H9 (cell line): Measurements from ENCODE around the gene COTL1. TPM values are rescaled to one million over a fixed set of nuclear protein-coding genes. Genes with fewer than 3 reads are reported as not detected.

ENCODE experiments used
- DNase-seq: peaks from one replicate; pipeline ENCODE4 v3.0.0-alpha.2; 2017
- H2AFZ ChIP-seq: one replicate; pipeline ENCODE4 v1.6.1; 2013; ENCODE audit warnings: mild to moderate bottlenecking, low read length, control low read depth, moderate library complexity
- H2AK5ac ChIP-seq: 2 replicates; pipeline ENCODE4 v1.6.1; 2013; ENCODE audit warnings: low read length, control low read depth, mixed read lengths; ENCODE audit not compliant: insufficient read length
- H2BK120ac ChIP-seq: one replicate; pipeline ENCODE4 v1.6.1; 2013; ENCODE audit warnings: low read depth, mild to moderate bottlenecking, low read length, control low read depth, inconsistent platforms; ENCODE audit not compliant: poor library complexity, severe bottlenecking
- H2BK12ac ChIP-seq: 2 replicates; pipeline ENCODE4 v1.6.1; 2013; ENCODE audit warnings: low read length, control low read depth, mixed read lengths, low read depth; ENCODE audit not compliant: insufficient read length
- H2BK15ac ChIP-seq: 2 replicates; pipeline ENCODE4 v1.6.1; 2013; ENCODE audit warnings: low read depth, low read length, control low read depth
- H2BK20ac ChIP-seq: one replicate; pipeline ENCODE4 v1.6.1; 2013; ENCODE audit warnings: low read depth, mild to moderate bottlenecking, low read length, control low read depth, inconsistent platforms; ENCODE audit not compliant: poor library complexity, severe bottlenecking
- H2BK5ac ChIP-seq: 2 replicates; pipeline ENCODE4 v1.6.1; 2013; ENCODE audit warnings: low read length, control low read depth, mixed read lengths; ENCODE audit not compliant: insufficient read length
- H3K14ac ChIP-seq: 2 replicates; pipeline ENCODE4 v1.6.1; 2013; ENCODE audit warnings: low read length, control low read depth; ENCODE audit not compliant: insufficient read depth
- H3K18ac ChIP-seq: 2 replicates; pipeline ENCODE4 v1.6.1; 2013; ENCODE audit warnings: low read depth, mild to moderate bottlenecking, mixed read lengths, low read length, control low read depth; ENCODE audit not compliant: insufficient read length
- H3K23ac ChIP-seq: 2 replicates; pipeline ENCODE4 v1.6.1; 2013; ENCODE audit warnings: low read length, control low read depth, mixed read lengths, low read depth; ENCODE audit not compliant: insufficient read length
- H3K23me2 ChIP-seq: 2 replicates; pipeline ENCODE4 v1.6.1; 2013; ENCODE audit warnings: low read depth, mild to moderate bottlenecking, mixed read lengths, low read length, control low read depth; ENCODE audit not compliant: insufficient read length, poor library complexity, severe bottlenecking
- H3K27ac ChIP-seq: 2 replicates; pipeline ENCODE4 v1.5.1; 2013; ENCODE audit warnings: low read length, control low read depth, mixed read lengths, low read depth; ENCODE audit not compliant: insufficient read length
- H3K27me3 ChIP-seq: 2 replicates; pipeline ENCODE4 v1.6.1; 2013; ENCODE audit warnings: low read length, control low read depth, inconsistent platforms; ENCODE audit not compliant: insufficient read depth
- H3K4ac ChIP-seq: 2 replicates; pipeline ENCODE4 v1.6.1; 2013; ENCODE audit warnings: low read depth, mild to moderate bottlenecking, control low read depth, inconsistent platforms, low read length, moderate library complexity
- H3K4me1 ChIP-seq: 2 replicates; pipeline ENCODE4 v1.6.1; 2013; ENCODE audit warnings: low read length, control low read depth, inconsistent platforms; ENCODE audit not compliant: insufficient read depth
- H3K4me2 ChIP-seq: 2 replicates; pipeline ENCODE4 v1.6.1; 2013; ENCODE audit warnings: low read length, control low read depth, mixed read lengths; ENCODE audit not compliant: insufficient read length, insufficient read depth
- H3K56ac ChIP-seq: 2 replicates; pipeline ENCODE4 v1.6.1; 2013; ENCODE audit warnings: low read depth, mild to moderate bottlenecking, mixed read lengths, low read length, control low read depth; ENCODE audit not compliant: insufficient read length
- H3K79me1 ChIP-seq: 2 replicates; pipeline ENCODE4 v1.6.1; 2013; ENCODE audit warnings: low read depth, mild to moderate bottlenecking, moderate library complexity, low read length, control low read depth, inconsistent platforms; ENCODE audit not compliant: insufficient read depth, poor library complexity, severe bottlenecking
- H3K79me2 ChIP-seq: 2 replicates; pipeline ENCODE4 v1.6.1; 2013; ENCODE audit warnings: low read length, control low read depth, inconsistent platforms; ENCODE audit not compliant: insufficient read depth
- H3K9ac ChIP-seq: 2 replicates; pipeline ENCODE4 v1.6.1; 2013; ENCODE audit warnings: low read length, control low read depth, mixed read lengths; ENCODE audit not compliant: insufficient read length; ENCODE audit errors: extremely low read depth
- H3K9me3 ChIP-seq: one replicate; pipeline ENCODE4 v1.6.1; 2013; ENCODE audit warnings: low read depth, low read length, inconsistent platforms; ENCODE audit not compliant: control insufficient read depth
- H3T11ph ChIP-seq: one replicate; pipeline ENCODE4 v1.6.1; 2013; ENCODE audit warnings: mild to moderate bottlenecking, low read length, control low read depth, inconsistent platforms
- H4K20me1 ChIP-seq: one replicate; pipeline ENCODE4 v1.6.1; 2013; ENCODE audit not compliant: control insufficient read depth, insufficient read length, insufficient read depth
- H4K5ac ChIP-seq: 2 replicates; pipeline ENCODE4 v1.6.1; 2013; ENCODE audit warnings: low read depth, mild to moderate bottlenecking, mixed read lengths, low read length, control low read depth; ENCODE audit not compliant: insufficient read length
- H4K8ac ChIP-seq: replicated peaks from 2 replicates; pipeline ENCODE4 v1.6.1; 2013; ENCODE audit warnings: low read length, control low read depth, mixed read lengths, low read depth; ENCODE audit not compliant: insufficient read length
- H4K91ac ChIP-seq: 2 replicates; pipeline ENCODE4 v1.6.1; 2013; ENCODE audit warnings: low read depth, mild to moderate bottlenecking, moderate library complexity, mixed read lengths, low read length, control low read depth; ENCODE audit not compliant: insufficient read length
- H3K27ac Mint-ChIP-seq, 3 experiments: 2 replicates in 2 of 3; 3 replicates in 1 of 3; pipeline ENCODE4 v1.8.0; 2020 to 2021; ENCODE audit warnings: mixed read lengths in 3 of 3, mild to moderate bottlenecking in 1 of 3, moderate library complexity in 1 of 3
- H3K27me3 Mint-ChIP-seq: 2 replicates; pipeline ENCODE4 v1.8.0; 2021; ENCODE audit warnings: low read depth, mild to moderate bottlenecking, moderate library complexity, mixed read lengths
- H3K36me3 Mint-ChIP-seq, 3 experiments: 2 replicates in 2 of 3; 3 replicates in 1 of 3; pipeline ENCODE4 v1.8.0; 2020 to 2021; ENCODE audit warnings: low read depth in 3 of 3, mixed read lengths in 3 of 3; ENCODE audit not compliant: insufficient read depth in 1 of 3
- H3K4me1 Mint-ChIP-seq, 2 experiments: 2 replicates each; pipeline ENCODE4 v1.8.0; 2020; ENCODE audit warnings: mixed read lengths in 2 of 2
- H3K4me3 Mint-ChIP-seq, 2 experiments: 2 replicates in 1 of 2; 3 replicates in 1 of 2; pipeline ENCODE4 v1.8.0; 2020 to 2021; ENCODE audit warnings: mild to moderate bottlenecking in 2 of 2, mixed read lengths in 2 of 2, moderate library complexity in 1 of 2
- H3K9me3 Mint-ChIP-seq, 2 experiments: 2 replicates in 1 of 2; 3 replicates in 1 of 2; pipeline ENCODE4 v1.8.0; 2020; ENCODE audit warnings: mild to moderate bottlenecking in 2 of 2, mixed read lengths in 2 of 2, moderate library complexity in 1 of 2
- CTCF ChIP-seq: fragments of 200-600 bp; sonication (generic); conservative IDR thresholded peaks from 3 replicates; pipeline ENCODE4 v1.8.0; 2021; ENCODE audit warnings: antibody characterized with exemption, mild to moderate bottlenecking
- WGBS: extraction: QIAGEN DNeasy Blood & Tissue Kit; methylation state at CpG from one replicate; pipeline ENCODE4 v1.1.7; 2013; ENCODE audit warnings: missing lambda C conversion rate, low lambda C conversion rate, mixed read lengths; ENCODE audit not compliant: insufficient read length; ENCODE audit errors: extremely low coverage; 5-methylcytosine and 5-hydroxymethylcytosine counted together
- total RNA-seq: library from RNA; stranded (reverse); gene quantifications from 2 replicates; pipeline ENCODE4 v1.2.1, GENCODE V29; 2021

Gene COTL1
- total RNA-seq, 1 experiment from 2014 or later: 81.4 TPM

- H3K27me3 Mint-ChIP-seq: peaks cover 12% of the 10 kb centered on the region
- H4K5ac ChIP-seq: no peak overlapping the region
- H3K4me3 Mint-ChIP-seq: no peak overlapping the region; a peak in 2 of 5 replicates
Measured at GRCh38 chr16:84613408-84614072, 4.3 kb downstream of the COTL1 start.

More at GRCh38 chr16:84613408-84614072, 4.3 kb downstream of the COTL1 start:
- no peak overlapping the region for H2BK5ac ChIP-seq
- no peak overlapping the region for H3K14ac ChIP-seq
- H3T11ph ChIP-seq: no peak overlapping the region
- no peaks in the 10 kb centered on the region for H3K9me3 Mint-ChIP-seq
- H2BK120ac ChIP-seq: no peak overlapping the region
- no peak overlapping the region for H2AFZ ChIP-seq
- H3K27me3 ChIP-seq: peaks cover 3% of the 10 kb centered on the region; the same call in 1 of the 2 replicates
- H2BK20ac ChIP-seq: no peak overlapping the region
- H2BK12ac ChIP-seq: no peak overlapping the region
- peaks cover 4 to 16% (median 13%) of the 10 kb centered on the region in 3 experiments for H3K36me3 Mint-ChIP-seq
- H3K4me2 ChIP-seq: no peak overlapping the region
- H3K4me1 Mint-ChIP-seq: peaks cover 21 to 29% of the 10 kb centered on the region in 2 experiments
- DNase-seq: no peak
- no peaks in the 10 kb centered on the region for H4K20me1 ChIP-seq
- H3K4ac ChIP-seq: no peak overlapping the region
- H2AK5ac ChIP-seq: no peak overlapping the region
- H3K79me2 ChIP-seq: peaks cover 11% of the 10 kb centered on the region; the same call in 1 of the 2 replicates
- H3K23me2 ChIP-seq: peaks cover 6% of the 10 kb centered on the region
- no peak overlapping the region for H4K8ac ChIP-seq
- no peak overlapping the region for H2BK15ac ChIP-seq
- no peaks in the 10 kb centered on the region for H3K4me1 ChIP-seq
- H3K27ac Mint-ChIP-seq: peak overlapping the region in 1 of 3 experiments; percentile 11; a peak in 2 of 7 replicates
- no peak for TF ChIP-seq CTCF
- no peak overlapping the region for H3K9ac ChIP-seq
- no peak overlapping the region for H3K27ac ChIP-seq
- no CpG with 5 or more reads among the region's 7 CpGs for WGBS
- no peak overlapping the region for H3K18ac ChIP-seq
- no peak overlapping the region for H3K23ac ChIP-seq
- H4K91ac ChIP-seq: no peak overlapping the region
- peaks cover 7% of the 10 kb centered on the region for H3K79me1 ChIP-seq
- no peaks in the 10 kb centered on the region for H3K9me3 ChIP-seq
- no peak overlapping the region for H3K56ac ChIP-seq
